ENCODE results near the gene CAMTA1.
"Not testable (repeated sequence)": the region's sequence is repeated elsewhere in the genome, so short reads cannot be mapped to it uniquely, and the experiment has no call there.

CAMTA1 gene

GRCh38 chr1:7404046-7404742, 618.9 kb downstream of the CAMTA1 start:
- DNase-seq, result no peak

- no peak for DNase-seq
Observed at GRCh38 chr1:7405844-7406500, 620.7 kb downstream of the CAMTA1 start.

GRCh38 chr1:7406641-7407543, 621.6 kb downstream of the CAMTA1 start:
- DNase-seq, result no peak

- DNase-seq, result no peak
Observed at GRCh38 chr1:7407544-7407895, 622.3 kb downstream of the CAMTA1 start.

GRCh38 chr1:7407980-7408770, 622.9 kb downstream of the CAMTA1 start:
- DNase-seq, result no peak

GRCh38 chr1:7408771-7409150, 623.5 kb downstream of the CAMTA1 start:
- DNase-seq, result no peak

- no peak for DNase-seq
Observed at GRCh38 chr1:7409278-7409677, 624.0 kb downstream of the CAMTA1 start.

GRCh38 chr1:7410156-7410555, 624.9 kb downstream of the CAMTA1 start:
- DNase-seq, result no peak

- not testable (repeated sequence) for DNase-seq
Observed at GRCh38 chr1:7417618-7418017, 632.4 kb downstream of the CAMTA1 start.

- no peak for DNase-seq
Observed at GRCh38 chr1:7418442-7419080, 633.3 kb downstream of the CAMTA1 start.

- no peak for DNase-seq
Observed at GRCh38 chr1:7420098-7420445, 634.8 kb downstream of the CAMTA1 start.

GRCh38 chr1:7420470-7421100, 635.3 kb downstream of the CAMTA1 start:
- no peak for DNase-seq

GRCh38 chr1:7421471-7422075, 636.3 kb downstream of the CAMTA1 start:
- DNase-seq, result no peak

GRCh38 chr1:7422081-7422480, 636.8 kb downstream of the CAMTA1 start:
- DNase-seq, result no peak

GRCh38 chr1:7422561-7422960, 637.3 kb downstream of the CAMTA1 start:
- no peak for DNase-seq

- no peak for DNase-seq
Observed at GRCh38 chr1:7422966-7423365, 637.7 kb downstream of the CAMTA1 start.

GRCh38 chr1:7424352-7424890, 639.2 kb downstream of the CAMTA1 start:
- no peak for DNase-seq

GRCh38 chr1:7425229-7425628, 640.0 kb downstream of the CAMTA1 start:
- DNase-seq, result no peak

GRCh38 chr1:7425771-7426170, 640.5 kb downstream of the CAMTA1 start:
- DNase-seq, result no peak

- DNase-seq, result no peak
Observed at GRCh38 chr1:7426780-7427604, 641.7 kb downstream of the CAMTA1 start.
